Measurements from ENCODE around the gene CELF6. TPM values are rescaled to one million over a fixed set of nuclear protein-coding genes. Genes with fewer than 3 reads are reported as not detected.

Gene CELF6
- 1 to 10 TPM in 3 of 4 donors, under 1 TPM in 1; 0.42 to 5.4 (median 2.9) TPM for total RNA-seq

DNA sequence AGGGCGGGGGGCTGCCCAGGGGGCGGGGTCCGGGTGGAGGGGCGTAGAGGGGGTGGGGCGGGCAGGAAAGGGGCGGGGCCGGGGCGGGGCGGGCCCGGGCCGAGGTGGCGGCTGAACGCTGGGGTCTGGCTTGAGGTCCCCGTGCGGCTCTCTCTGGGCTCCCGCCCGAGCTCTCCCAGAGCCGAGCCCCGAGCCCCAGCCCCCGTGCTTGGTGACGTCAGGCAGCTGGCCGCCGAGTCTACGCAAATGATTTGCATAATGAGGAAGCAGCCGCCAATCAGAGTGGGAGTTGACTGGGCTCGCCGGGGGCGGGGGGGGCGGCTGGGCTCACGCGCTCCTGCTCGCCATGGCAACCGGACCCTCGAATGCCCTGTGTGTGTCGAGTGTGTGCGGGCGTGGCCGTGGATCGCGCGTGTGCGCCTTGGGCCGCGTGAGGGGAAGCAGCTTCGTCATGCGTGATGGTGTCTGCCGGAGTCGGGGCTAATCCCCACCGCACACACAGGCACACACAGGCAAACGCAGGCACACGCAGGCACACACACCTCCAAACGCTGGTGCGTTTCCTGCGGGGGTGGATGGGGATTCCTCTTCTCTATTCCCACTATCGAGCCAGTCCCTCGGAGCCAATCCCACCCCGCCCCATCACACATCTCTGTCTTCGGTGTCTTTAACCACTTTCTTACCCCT is at the start of gene CELF6:
CELF6 (minus strand) TSS at position 173 of the 687 bp plus-strand sequence. CDS start 283 bp downstream, outside the sequence.
- peak; percentile 62 for ATAC-seq
- TF ChIP-seq POLR2A (IDR thresholded peaks at IDR 0.05), result peak in 1 of 2 donors; percentile 8
- TF ChIP-seq POLR2AphosphoS5 (IDR thresholded peaks at IDR 0.05), result no peak
- H3K4me1 ChIP-seq, result peaks cover 0 to 17% (median 11%) of the 10 kb centered on the region in 3 donors
- H3K27ac ChIP-seq, result peak within 1 kb of the TSS in 2 of 4 donors; percentile 14 to 40
- no peaks in the 10 kb centered on the region for H3K36me3 ChIP-seq
- 0 to 4% methylated on average over 2 to 14 of the region's 58 CpGs for WGBS, 2 donors (ENCODE audit: low coverage in 1 of 2)
- no peaks in the 10 kb centered on the region for H3K27me3 ChIP-seq
- H3K9me3 ChIP-seq, result no peaks in the 10 kb centered on the region
- peak within 1 kb of the TSS; percentile 37 to 58 for H3K4me3 ChIP-seq

DNA sequence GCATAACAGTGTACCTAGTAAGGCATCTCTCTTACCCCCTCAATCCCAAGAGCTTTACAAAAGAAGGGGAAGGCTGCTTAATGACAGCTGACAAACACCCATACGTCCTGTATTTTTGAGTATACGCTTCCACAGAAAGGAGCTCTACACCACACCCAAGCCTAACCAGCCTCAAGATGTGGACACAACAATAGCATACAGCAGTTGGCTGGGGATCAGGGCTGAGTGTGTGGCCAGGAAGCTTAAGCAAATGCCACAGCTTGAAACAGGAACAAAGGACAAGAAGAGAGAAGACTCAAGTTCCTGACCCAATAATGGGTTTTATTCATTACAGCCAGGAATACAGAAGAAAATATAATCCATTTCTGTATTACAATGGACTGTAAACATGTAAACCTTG is 48.9 kb upstream of the CELF6 start:
- Histone ChIP-seq H3K9me3 (no peaks in the 10 kb centered on the region), H3K27me3 (no peaks in the 10 kb centered on the region), H3K4me3 (no peak overlapping the region), H3K36me3 (peaks cover 0 to 30% of the 10 kb centered on the region in 2 donors), H3K27ac (peak overlapping the region in 2 of 4 donors; percentile 11 to 34), H3K4me1 (peaks cover 0 to 50% (median 0%) of the 10 kb centered on the region in 3 donors)
- WGBS, 2 donors (ENCODE audit: low coverage in 1 of 2), result 75% methylated on average over 2 of the region's 2 CpGs; no CpG with 5 or more reads in 1 of the 2 donors
- ATAC-seq, result peak; percentile 66
- TF ChIP-seq POLR2AphosphoS5 (IDR thresholded peaks at IDR 0.05), result no peak
- TF ChIP-seq CTCF (IDR thresholded peaks at IDR 0.05), result no peak
- no peak for TF ChIP-seq EP300 (IDR thresholded peaks at IDR 0.05)
- no peak for TF ChIP-seq POLR2A (IDR thresholded peaks at IDR 0.05)

DNA sequence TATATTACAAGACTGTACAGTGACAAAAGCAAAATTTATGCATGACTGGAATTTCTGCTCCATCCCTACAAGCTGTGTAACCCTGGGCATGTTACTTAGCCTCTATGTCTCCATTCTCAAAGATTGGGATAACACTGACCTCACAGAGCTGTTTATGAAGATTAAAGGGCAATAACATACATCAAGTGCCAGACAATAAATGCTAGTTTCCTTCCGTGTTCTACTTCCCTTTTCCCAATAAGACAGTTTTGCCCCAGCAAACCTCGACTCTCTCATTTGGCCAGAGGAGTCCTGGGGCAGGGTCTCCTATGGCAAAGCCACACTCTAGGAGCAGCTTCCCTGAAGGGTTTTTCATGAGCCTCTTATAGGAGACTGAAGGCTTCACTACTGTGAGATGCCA is 48.4 kb upstream of the CELF6 start:
- Histone ChIP-seq H3K4me3 (no peak overlapping the region), H3K36me3 (peaks cover 0 to 33% of the 10 kb centered on the region in 2 donors), H3K9me3 (no peaks in the 10 kb centered on the region), H3K27ac (peak overlapping the region in 2 of 4 donors; percentile 11 to 34), H3K4me1 (peaks cover 0 to 45% (median 0%) of the 10 kb centered on the region in 3 donors), H3K27me3 (no peaks in the 10 kb centered on the region)
- no peak for ATAC-seq
- TF ChIP-seq EP300 (IDR thresholded peaks at IDR 0.05) (no peak), POLR2AphosphoS5 (IDR thresholded peaks at IDR 0.05) (no peak), CTCF (IDR thresholded peaks at IDR 0.05) (no peak), POLR2A (IDR thresholded peaks at IDR 0.05) (no peak)
- WGBS, 2 donors (ENCODE audit: low coverage in 1 of 2), result 66% methylated on average over 2 of the region's 2 CpGs; no CpG with 5 or more reads in 1 of the 2 donors

DNA sequence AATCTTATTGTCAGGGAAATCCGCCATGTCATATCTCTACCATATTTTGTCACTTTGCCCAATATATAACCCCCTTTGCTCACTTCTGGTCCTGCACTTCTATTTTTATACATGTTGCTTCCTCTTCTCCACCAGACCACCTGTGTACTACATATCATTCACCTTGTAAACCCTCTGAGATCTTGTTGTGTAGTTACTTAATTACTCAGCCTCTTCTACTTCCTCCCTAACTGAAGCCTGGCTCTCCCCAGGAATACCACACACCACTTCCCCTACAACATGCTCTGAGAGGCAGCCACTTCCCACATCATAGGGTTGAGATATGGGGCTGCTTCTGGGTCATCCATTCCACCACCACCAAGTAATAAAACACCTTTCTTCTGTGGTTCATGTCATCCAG is 45.9 kb upstream of the CELF6 start:
- Histone ChIP-seq H3K27me3 (no peaks in the 10 kb centered on the region), H3K4me3 (no peak overlapping the region), H3K36me3 (peaks cover 0 to 33% of the 10 kb centered on the region in 2 donors), H3K27ac (no peak overlapping the region), H3K9me3 (no peaks in the 10 kb centered on the region), H3K4me1 (peaks cover 0 to 23% (median 0%) of the 10 kb centered on the region in 3 donors)
- WGBS, 2 donors (ENCODE audit: low coverage in 1 of 2), result 92 to 100% methylated on average over 1 of the region's 1 CpG
- no peak for ATAC-seq
- TF ChIP-seq EP300 (IDR thresholded peaks at IDR 0.05) (no peak), POLR2A (IDR thresholded peaks at IDR 0.05) (no peak), CTCF (IDR thresholded peaks at IDR 0.05) (no peak), POLR2AphosphoS5 (IDR thresholded peaks at IDR 0.05) (no peak)

GRCh38 chr15:72361176-72361575 is 41.2 kb upstream of the CELF6 start:
- peaks cover 0 to 5% (median 0%) of the 10 kb centered on the region in 3 donors for H3K4me1 ChIP-seq
- no peak for TF ChIP-seq POLR2A (IDR thresholded peaks at IDR 0.05)
- no peak overlapping the region for H3K4me3 ChIP-seq
- WGBS, 2 donors (ENCODE audit: low coverage in 1 of 2), result 100% methylated on average over 1 of the region's 1 CpG; no CpG with 5 or more reads in 1 of the 2 donors
- H3K27ac ChIP-seq, result no peak overlapping the region
- no peaks in the 10 kb centered on the region for H3K27me3 ChIP-seq
- ATAC-seq, result no peak
- no peaks in the 10 kb centered on the region for H3K9me3 ChIP-seq
- H3K36me3 ChIP-seq, result peaks cover 0 to 26% of the 10 kb centered on the region in 2 donors

Data from gastroesophageal sphincter (tissue), 4 donors.